H1 (cell line): Measurements from ENCODE around the gene RFNG. TPM values are rescaled to one million over a fixed set of nuclear protein-coding genes. Genes with fewer than 3 reads are reported as not detected.

Source experiments
- CTCF ChIA-PET: fragments of 300-600 bp; sonication (Branson Sonifier 250); formaldehyde crosslinking; loops from one replicate; lab custom pipeline; 2021; ENCODE audit not compliant: partially characterized antibody; lab: Charles Lee
- POLR2A ChIA-PET: fragments of 300-600 bp; sonication (Branson Sonifier 250); formaldehyde crosslinking; loops from one replicate; lab custom pipeline; 2021; ENCODE audit warnings: inconsistent platforms; ENCODE audit not compliant: partially characterized antibody; lab: Charles Lee
- DNase-seq, 2 experiments: peaks; one replicate each; pipeline versions ENCODE4 v3.0.0 to v3.0.0-alpha.2; 2010 to 2022; ENCODE audit warnings: low spot score in 2 of 2, low read depth in 1 of 2, mixed read lengths in 1 of 2
- FAIRE-seq: peaks from 2 replicates; lab custom pipeline; 2011; peaks lifted over from hg19 to GRCh38; lab: Jason Lieb, UNC
- H2AFZ ChIP-seq: 2 replicates; pipeline ENCODE4 v1.8.1; 2012; ENCODE audit warnings: low read length, inconsistent platforms
- H2AK5ac ChIP-seq: 2 replicates; pipeline ENCODE4 v1.6.1; 2013; ENCODE audit warnings: low read depth, low read length
- H2BK120ac ChIP-seq: replicated peaks from 2 replicates; pipeline ENCODE3; 2013; ENCODE audit warnings: low read depth, low read length, inconsistent platforms
- H2BK12ac ChIP-seq: 2 replicates; pipeline ENCODE4 v1.6.1; 2013; ENCODE audit warnings: low read depth, low read length
- H2BK15ac ChIP-seq: 2 replicates; pipeline ENCODE4 v1.6.1; 2013; ENCODE audit warnings: low read length
- H2BK20ac ChIP-seq: 2 replicates; pipeline ENCODE4 v1.6.1; 2013; ENCODE audit warnings: low read length
- H2BK5ac ChIP-seq: 2 replicates; pipeline ENCODE4 v1.6.1; 2013; ENCODE audit warnings: low read depth, low read length
- H3K14ac ChIP-seq: 2 replicates; pipeline ENCODE4 v1.6.1; 2013; ENCODE audit warnings: inconsistent platforms; ENCODE audit not compliant: insufficient read length
- H3K18ac ChIP-seq: 2 replicates; pipeline ENCODE4 v1.6.1; 2013; ENCODE audit warnings: low read length; ENCODE audit errors: extremely low read depth
- H3K23ac ChIP-seq: 2 replicates; pipeline ENCODE4 v1.6.1; 2013; ENCODE audit warnings: inconsistent platforms; ENCODE audit not compliant: insufficient read length
- H3K23me2 ChIP-seq: 2 replicates; pipeline ENCODE4 v1.6.1; 2013; ENCODE audit warnings: low read depth, low read length
- H3K27ac ChIP-seq: 2 replicates; pipeline ENCODE4 v1.6.1; 2011; ENCODE audit warnings: low read depth, low read length, inconsistent platforms
- H3K27me3 ChIP-seq, 4 experiments: replicated peaks in 1 of 4; 1 replicate in 1 of 4; 2 replicates in 3 of 4; pipeline versions ENCODE4 v1.6.1 to v1.8.1; 2011 to 2013; ENCODE audit warnings: low read length in 3 of 4, mild to moderate bottlenecking in 3 of 4, inconsistent platforms in 2 of 4, mixed read lengths in 2 of 4, moderate library complexity in 1 of 4; ENCODE audit not compliant: control insufficient read depth in 3 of 4, insufficient read depth in 3 of 4; ENCODE audit errors: extremely low read depth in 1 of 4
- H3K36me3 ChIP-seq, 4 experiments: 2 replicates each; pipeline versions ENCODE4 v1.6.1 to v1.8.1; 2011 to 2013; ENCODE audit warnings: mild to moderate bottlenecking in 4 of 4, low read length in 3 of 4, moderate library complexity in 2 of 4, control low read depth in 1 of 4, inconsistent platforms in 1 of 4; ENCODE audit not compliant: insufficient read depth in 4 of 4, control insufficient read depth in 2 of 4
- H3K4ac ChIP-seq: replicated peaks from 2 replicates; pipeline ENCODE3; 2013; ENCODE audit warnings: low read length, low read depth, mixed read lengths, inconsistent platforms; ENCODE audit not compliant: insufficient read length
- H3K4me1 ChIP-seq, 4 experiments: replicated peaks in 1 of 4; 1 replicate in 1 of 4; 2 replicates in 3 of 4; pipeline versions ENCODE4 v1.6.1 to v1.8.1; 2011 to 2013; ENCODE audit warnings: low read length in 3 of 4, inconsistent platforms in 2 of 4, mixed read lengths in 1 of 4; ENCODE audit not compliant: insufficient read depth in 4 of 4, control insufficient read depth in 3 of 4
- H3K4me2 ChIP-seq, 2 experiments: 2 replicates each; pipeline versions ENCODE4 v1.6.1 to v1.8.1; 2011 to 2013; ENCODE audit warnings: low read depth in 2 of 2, low read length in 2 of 2, control low read depth in 1 of 2, inconsistent platforms in 1 of 2, mild to moderate bottlenecking in 1 of 2; ENCODE audit not compliant: insufficient read depth in 1 of 2
- H3K4me3 ChIP-seq, 4 experiments: fragments of 200-600, 300-600 bp in 1 of 4; sonication (generic), shearing (Covaris generic), sonication (Bioruptor Twin) in 1 of 4; 2 replicates each; pipeline versions ENCODE4 v1.5.1 to v1.8.1; 2011 to 2016; ENCODE audit warnings: low read length in 4 of 4, low read depth in 3 of 4, control low read depth in 2 of 4, inconsistent platforms in 2 of 4, mild to moderate bottlenecking in 2 of 4, mixed read lengths in 1 of 4, moderate library complexity in 1 of 4; ENCODE audit not compliant: insufficient read depth in 2 of 4; ENCODE audit errors: extremely low read depth in 1 of 4
- H3K56ac ChIP-seq: replicated peaks from 2 replicates; pipeline ENCODE3; 2013; ENCODE audit warnings: low read depth, mild to moderate bottlenecking, mixed read lengths, low read length, inconsistent platforms; ENCODE audit not compliant: insufficient read length
- H3K79me1 ChIP-seq: 2 replicates; pipeline ENCODE4 v1.6.1; 2013; ENCODE audit warnings: low read depth, low read length, control low read depth
- H3K79me2 ChIP-seq, 2 experiments: 2 replicates each; pipeline versions ENCODE4 v1.6.1 to v1.8.1; 2012 to 2013; ENCODE audit warnings: low read length in 2 of 2, mild to moderate bottlenecking in 2 of 2, inconsistent platforms in 1 of 2; ENCODE audit not compliant: insufficient read depth in 2 of 2, control insufficient read depth in 1 of 2
- H3K9ac ChIP-seq, 4 experiments: replicated peaks in 1 of 4; 1 replicate in 1 of 4; 2 replicates in 3 of 4; pipeline versions ENCODE4 v1.6.1 to v1.8.1; 2011 to 2013; ENCODE audit warnings: low read depth in 3 of 4, low read length in 3 of 4, control low read depth in 2 of 4, mild to moderate bottlenecking in 2 of 4, moderate library complexity in 2 of 4, inconsistent platforms in 1 of 4; ENCODE audit errors: extremely low read depth in 1 of 4
- H3K9me3 ChIP-seq, 2 experiments: 2 replicates each; pipeline versions ENCODE4 v1.6.1 to v1.8.1; 2012 to 2013; ENCODE audit warnings: mild to moderate bottlenecking in 2 of 2, moderate library complexity in 2 of 2, control low read depth in 1 of 2, inconsistent platforms in 1 of 2, low read depth in 1 of 2, low read length in 1 of 2, mixed read lengths in 1 of 2; ENCODE audit not compliant: insufficient read depth in 2 of 2
- H4K20me1 ChIP-seq, 2 experiments: replicated peaks in 1 of 2; 2 replicates each; pipeline versions ENCODE3 to v1.8.1; 2011 to 2013; ENCODE audit warnings: inconsistent platforms in 2 of 2, low read length in 2 of 2, mild to moderate bottlenecking in 1 of 2; ENCODE audit not compliant: insufficient read depth in 2 of 2, control insufficient read depth in 1 of 2
- H4K5ac ChIP-seq: 2 replicates; pipeline ENCODE4 v1.6.1; 2013; ENCODE audit warnings: low read length, low read depth, mixed read lengths, inconsistent platforms; ENCODE audit not compliant: insufficient read length
- H4K8ac ChIP-seq: 2 replicates; pipeline ENCODE4 v1.8.0; 2013; ENCODE audit warnings: mild to moderate bottlenecking, moderate library complexity, low read length, inconsistent platforms; ENCODE audit not compliant: insufficient read depth; ENCODE audit errors: extremely low read depth
- H4K91ac ChIP-seq: replicated peaks from 2 replicates; pipeline ENCODE3; 2013; ENCODE audit warnings: low read length, mixed read lengths, inconsistent platforms; ENCODE audit not compliant: insufficient read length
- GABPA ChIP-seq: IDR thresholded peaks from 2 replicates; pipeline ENCODE4 v1.6.1; 2011; ENCODE audit warnings: mild to moderate bottlenecking, low read length, moderate library complexity, borderline replicate concordance; ENCODE audit not compliant: insufficient read depth
- WGBS, 2 experiments: shearing (Covaris generic) in 1 of 2; methylation state at CpG; one replicate each; pipeline versions ENCODE4 v1.1.6 to v1.1.7; 2013 to 2015; ENCODE audit warnings: low lambda C conversion rate in 2 of 2, mixed read lengths in 2 of 2, inconsistent platforms in 1 of 2, low coverage in 1 of 2, missing lambda C conversion rate in 1 of 2; ENCODE audit not compliant: insufficient replicate concordance in 2 of 2, insufficient coverage in 1 of 2, insufficient read length in 1 of 2; ENCODE audit errors: extremely low coverage in 1 of 2, missing lambda C conversion rate in 1 of 2; 5-methylcytosine and 5-hydroxymethylcytosine counted together
- polyA plus RNA-seq, 7 experiments: library from polyadenylated mRNA; depleted of rRNA in 3 of 7; stranded (reverse) in 5 of 7; unstranded in 2 of 7; fragments of >200 nt in 5 of 7; fragments of 200-250 nt in 2 of 7; gene quantifications; 1 replicate in 5 of 7; 2 replicates in 1 of 7; 4 replicates in 1 of 7; pipeline versions ENCODE4 v1.2.1 to v1.2.3, GENCODE V29; 2011 to 2013; ENCODE audit warnings: missing spikeins in 2 of 7, mixed read lengths in 2 of 7
- total RNA-seq: library from RNA; stranded (reverse); fragmentation: NEBNext Ultra II Directional; extraction: Animal tissue kit (Norgen Biotek cat#: 25700); gene quantifications from 2 replicates; pipeline ENCODE4 v1.2.1, GENCODE V29; 2021
- TF ChIP-seq, protein P1 (sequence below), 3 experiments: IDR thresholded peaks; 1 replicate in 2 of 3; 2 replicates in 1 of 3; pipeline versions ENCODE4 v1.5.1 to v1.6.1; 2011; ENCODE audit warnings: low read length in 3 of 3, mild to moderate bottlenecking in 3 of 3, inconsistent platforms in 2 of 3, low read depth in 1 of 3, moderate library complexity in 1 of 3; ENCODE audit not compliant: insufficient read depth in 1 of 3; ENCODE audit errors: control extremely low read depth in 1 of 3

The RFNG gene
- total and polyA plus RNA-seq, 2 of the 8 experiments (the other 6 are each of a cell fraction or from before 2014, with no cell fraction given), result 26.7 to 28.4 TPM

DNA sequence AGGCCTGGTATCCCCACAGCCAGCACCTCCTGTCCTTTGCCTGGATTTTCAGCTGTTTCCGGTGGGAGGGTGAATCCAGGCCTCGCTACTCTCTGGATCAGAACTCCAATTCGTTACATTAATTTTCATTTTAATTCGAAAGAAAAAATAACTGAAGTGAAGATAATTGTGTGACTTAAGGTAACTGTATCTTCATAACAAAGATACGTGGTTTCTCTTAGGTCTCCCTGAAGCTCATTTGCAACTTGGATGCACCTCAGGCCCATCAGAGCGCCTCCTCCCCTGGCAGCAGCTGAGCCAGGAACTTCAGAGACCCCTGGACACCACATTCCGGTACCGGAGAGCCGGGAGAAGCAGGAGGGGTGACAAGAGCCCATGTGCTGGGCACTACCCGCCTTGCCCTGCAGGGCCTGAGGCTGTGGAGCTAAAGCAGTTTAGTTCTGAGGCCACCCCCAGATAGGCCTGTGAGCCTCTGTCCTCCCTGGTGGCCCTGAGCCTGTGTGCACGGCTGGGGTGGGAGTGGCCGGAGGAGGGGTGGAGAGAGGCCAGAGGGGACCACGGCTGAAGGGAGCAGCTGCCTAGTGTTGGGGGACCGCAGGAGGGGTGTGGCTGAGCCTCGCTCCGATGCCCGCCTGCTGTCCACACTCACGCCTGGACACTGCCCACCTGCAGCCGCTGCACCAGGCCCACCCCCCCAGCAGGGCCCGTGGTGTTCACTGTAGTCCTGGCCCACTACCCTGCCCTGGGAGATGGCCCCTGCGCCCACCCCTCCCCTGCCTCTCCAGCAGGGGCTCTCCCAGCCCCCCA is 25.4 kb upstream of the RFNG start:
- Histone ChIP-seq H3K9ac (no peak overlapping the region), H3K14ac (no peak overlapping the region), H4K91ac (no peak overlapping the region), H4K8ac (no peak overlapping the region), H2BK120ac (no peak overlapping the region), H3K79me1 (peaks cover 5% of the 10 kb centered on the region), H3K27ac (no peak overlapping the region), H3K27me3 (no peaks in the 10 kb centered on the region; a peak in 1 of 7 replicates), H3K18ac (no peak overlapping the region), H3K4me2 (no peak overlapping the region), H4K5ac (no peak overlapping the region), H3K4me3 (no peak overlapping the region), H3K23me2 (no peaks in the 10 kb centered on the region), H3K36me3 (peaks cover 21 to 43% (median 30%) of the 10 kb centered on the region in 4 experiments), H2AK5ac (no peak overlapping the region), H2BK12ac (no peak overlapping the region), H3K9me3 (no peaks in the 10 kb centered on the region), H2BK20ac (no peak overlapping the region), H2AFZ (no peak overlapping the region), H2BK5ac (no peak overlapping the region), H3K4me1 (no peaks in the 10 kb centered on the region), H4K20me1 (peaks cover 17 to 26% of the 10 kb centered on the region in 2 experiments), H3K56ac (no peak overlapping the region), H2BK15ac (no peak overlapping the region), H3K79me2 (no peaks in the 10 kb centered on the region), H3K4ac (no peak overlapping the region), H3K23ac (no peak overlapping the region)
- no peak for FAIRE-seq
- ChIA-PET POLR2A (interaction anchor here (1.1 to 12.5 kb wide), 15 partner anchors 11 to 211 kb away, joined by 3 to 105 read pairs (median 7); partner anchors contain the start of genes DUS1L, FASN, GPS1 and RAC3), CTCF (interaction anchor here (0.8 to 2.7 kb wide), 11 partner anchors 11 to 207 kb away, joined by 3 to 16 read pairs (median 3); partner anchors contain the start of gene FASN)
- 87% methylated on average over 16 of the region's 21 CpGs; no CpG with 5 or more reads in 1 of the 2 experiments for WGBS, 2 experiments
- DNase-seq, result no peak
- no peak for TF ChIP-seq GABPA
- TF ChIP-seq, protein P1, sequence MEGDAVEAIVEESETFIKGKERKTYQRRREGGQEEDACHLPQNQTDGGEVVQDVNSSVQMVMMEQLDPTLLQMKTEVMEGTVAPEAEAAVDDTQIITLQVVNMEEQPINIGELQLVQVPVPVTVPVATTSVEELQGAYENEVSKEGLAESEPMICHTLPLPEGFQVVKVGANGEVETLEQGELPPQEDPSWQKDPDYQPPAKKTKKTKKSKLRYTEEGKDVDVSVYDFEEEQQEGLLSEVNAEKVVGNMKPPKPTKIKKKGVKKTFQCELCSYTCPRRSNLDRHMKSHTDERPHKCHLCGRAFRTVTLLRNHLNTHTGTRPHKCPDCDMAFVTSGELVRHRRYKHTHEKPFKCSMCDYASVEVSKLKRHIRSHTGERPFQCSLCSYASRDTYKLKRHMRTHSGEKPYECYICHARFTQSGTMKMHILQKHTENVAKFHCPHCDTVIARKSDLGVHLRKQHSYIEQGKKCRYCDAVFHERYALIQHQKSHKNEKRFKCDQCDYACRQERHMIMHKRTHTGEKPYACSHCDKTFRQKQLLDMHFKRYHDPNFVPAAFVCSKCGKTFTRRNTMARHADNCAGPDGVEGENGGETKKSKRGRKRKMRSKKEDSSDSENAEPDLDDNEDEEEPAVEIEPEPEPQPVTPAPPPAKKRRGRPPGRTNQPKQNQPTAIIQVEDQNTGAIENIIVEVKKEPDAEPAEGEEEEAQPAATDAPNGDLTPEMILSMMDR (IDR thresholded peaks at IDR 0.05; ENCODE audit: control extremely low read depth in 1 of 3, insufficient read depth in 1 of 3, low read depth in 1 of 3, low read length in 3 of 3), result peak in 1 of 3 experiments; percentile 8; a peak in 1 of 4 replicates
